ENCODE data around the gene SPDYE18. TPM values are rescaled to one million over a fixed set of nuclear protein-coding genes. Genes with fewer than 3 reads are reported as not detected.
"Not testable (repeated sequence)": the region's sequence is repeated elsewhere in the genome, so short reads cannot be mapped to it uniquely, and the experiment has no call there.

SPDYE18 gene, protein sequence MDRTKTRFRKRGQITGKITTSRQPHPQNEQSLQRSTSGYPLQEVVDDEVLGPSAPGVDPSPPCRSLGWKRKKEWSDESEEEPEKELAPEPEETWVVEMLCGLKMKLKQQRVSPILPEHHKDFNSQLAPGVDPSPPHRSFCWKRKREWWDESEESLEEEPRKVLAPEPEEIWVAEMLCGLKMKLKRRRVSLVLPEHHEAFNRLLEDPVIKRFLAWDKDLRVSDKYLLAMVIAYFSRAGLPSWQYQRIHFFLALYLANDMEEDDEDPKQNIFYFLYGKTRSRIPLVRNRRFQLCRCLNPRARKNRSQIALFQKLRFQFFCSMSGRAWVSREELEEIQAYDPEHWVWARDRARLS
- 0.60 TPM for total RNA-seq

GRCh38 chr7:77062557-77062956 lies at the start of gene SPDYE18:
Gene SPDYE18 (minus strand): TSS chr7:77062558. CDS start chr7:77060512, 2,046 bp downstream.
- not testable (repeated sequence) for DNase-seq (ENCODE audit: low spot score); ATAC-seq

DNA sequence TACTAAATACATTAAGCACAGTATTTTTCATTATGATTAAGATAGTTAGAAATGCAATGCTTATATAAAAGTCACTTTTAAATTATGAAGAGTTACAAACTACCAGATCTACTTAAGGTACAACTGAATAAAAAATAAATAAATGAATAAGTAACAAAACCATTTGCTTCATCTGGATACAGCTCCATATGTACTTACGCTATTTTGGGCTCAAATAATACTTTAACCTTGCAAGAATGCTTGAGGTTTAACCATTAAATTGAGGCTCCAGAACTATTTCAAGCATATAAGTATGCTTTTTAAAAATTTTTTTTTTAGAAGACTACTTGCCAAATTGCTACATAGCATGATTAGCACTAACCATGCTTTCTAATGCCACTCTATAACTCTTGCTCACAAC lies 46.0 kb upstream of the SPDYE18 start:
- DNase-seq (ENCODE audit: low spot score); ATAC-seq: not testable (repeated sequence)

GRCh38 chr7:77107659-77108058 lies 45.3 kb upstream of the SPDYE18 start:
- DNase-seq (ENCODE audit: low spot score): not testable (repeated sequence)
- peak; percentile 76 for ATAC-seq

- not testable (repeated sequence) for ATAC-seq; DNase-seq (ENCODE audit: low spot score)
Observed at GRCh38 chr7:77105904-77106303, 43.5 kb upstream of the SPDYE18 start.

- not testable (repeated sequence) for DNase-seq (ENCODE audit: low spot score); ATAC-seq
Observed at GRCh38 chr7:77102671-77103070, 40.3 kb upstream of the SPDYE18 start.

DNA sequence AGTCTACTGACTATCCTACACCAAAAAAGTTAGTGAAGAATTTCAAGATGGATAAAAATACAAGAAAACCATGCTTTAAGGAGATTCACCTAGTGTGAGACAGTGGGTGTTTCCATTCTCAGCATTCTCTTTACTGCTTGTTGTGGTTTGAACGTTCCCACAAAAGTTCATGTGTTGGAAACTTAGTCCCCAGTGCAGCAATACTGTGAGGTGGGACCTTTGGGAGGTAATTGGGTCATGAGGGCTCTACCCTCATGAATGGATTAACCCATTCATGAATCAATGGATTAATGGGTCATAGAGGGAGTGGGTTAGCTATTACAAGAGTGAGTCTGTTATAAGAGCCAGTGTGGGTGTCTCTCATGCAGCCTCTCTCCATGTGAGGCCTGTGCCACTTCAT lies 38.8 kb upstream of the SPDYE18 start:
- peak; percentile 11 for ATAC-seq
- not testable (repeated sequence) for DNase-seq (ENCODE audit: low spot score)

- not testable (repeated sequence) for ATAC-seq; DNase-seq (ENCODE audit: low spot score)
Observed at GRCh38 chr7:77100501-77100900, 38.1 kb upstream of the SPDYE18 start.

DNA sequence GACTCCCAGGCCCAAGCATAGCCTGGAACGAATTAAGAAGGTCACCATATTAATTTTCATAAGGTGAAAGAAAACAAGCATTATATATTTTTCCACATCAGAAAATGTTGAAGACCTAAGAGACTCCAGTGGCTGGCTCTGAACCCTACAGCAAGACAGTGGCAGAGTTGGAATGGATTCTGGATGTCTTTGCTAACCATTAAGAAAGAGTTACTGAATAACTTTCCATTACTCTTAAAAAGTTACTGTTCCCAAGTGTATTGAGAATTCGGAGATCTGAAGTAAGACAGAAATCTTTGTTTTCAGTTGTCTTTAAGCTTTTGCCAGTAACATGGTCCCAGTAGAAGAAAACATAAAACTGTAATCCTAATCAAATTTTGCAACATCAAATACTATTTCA lies 29.9 kb upstream of the SPDYE18 start:
- not testable (repeated sequence) for ATAC-seq; DNase-seq (ENCODE audit: low spot score)

GRCh38 chr7:77082192-77082591 lies 19.8 kb upstream of the SPDYE18 start:
- not testable (repeated sequence) for ATAC-seq; DNase-seq (ENCODE audit: low spot score)

DNA sequence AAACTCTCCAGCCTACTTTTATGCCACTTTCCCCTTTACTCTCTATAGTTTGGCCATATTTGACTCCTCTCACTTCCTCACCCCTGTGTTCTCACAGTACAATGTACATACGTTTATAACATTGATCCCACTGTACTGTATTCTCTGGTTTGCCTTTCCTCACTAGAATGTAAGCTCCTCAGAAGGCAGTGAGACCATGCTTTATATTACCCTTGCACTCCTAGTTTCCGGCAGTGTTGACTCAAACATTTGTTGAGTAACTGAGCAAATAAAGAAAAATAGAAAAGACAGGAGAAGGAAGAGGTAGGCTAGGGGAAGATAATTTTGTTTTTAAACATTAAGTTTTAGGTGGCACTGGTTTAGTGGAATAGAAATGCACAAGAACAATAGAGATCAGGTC lies 17.9 kb upstream of the SPDYE18 start:
- ATAC-seq: peak; percentile 70
- not testable (repeated sequence) for DNase-seq (ENCODE audit: low spot score)

DNA sequence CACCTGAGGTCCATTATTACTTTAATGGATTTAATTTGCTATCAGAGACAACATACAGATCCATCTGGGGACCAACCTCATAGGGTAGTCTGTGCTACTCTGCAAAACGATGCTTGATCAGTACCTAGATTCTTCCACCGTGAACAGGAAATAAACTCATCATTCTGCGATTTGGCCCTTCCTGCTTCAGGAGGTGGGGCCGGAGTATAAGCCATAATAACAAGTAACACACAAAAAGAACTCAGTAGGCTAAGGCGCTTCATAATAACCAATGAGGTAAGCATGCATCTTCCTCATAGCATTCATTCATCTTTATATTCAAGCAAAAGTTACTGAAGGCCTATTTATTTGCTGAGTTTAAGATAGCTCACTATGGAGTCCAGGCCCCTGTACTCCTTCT lies 17.3 kb upstream of the SPDYE18 start:
- not testable (repeated sequence) for ATAC-seq; DNase-seq (ENCODE audit: low spot score)

DNA sequence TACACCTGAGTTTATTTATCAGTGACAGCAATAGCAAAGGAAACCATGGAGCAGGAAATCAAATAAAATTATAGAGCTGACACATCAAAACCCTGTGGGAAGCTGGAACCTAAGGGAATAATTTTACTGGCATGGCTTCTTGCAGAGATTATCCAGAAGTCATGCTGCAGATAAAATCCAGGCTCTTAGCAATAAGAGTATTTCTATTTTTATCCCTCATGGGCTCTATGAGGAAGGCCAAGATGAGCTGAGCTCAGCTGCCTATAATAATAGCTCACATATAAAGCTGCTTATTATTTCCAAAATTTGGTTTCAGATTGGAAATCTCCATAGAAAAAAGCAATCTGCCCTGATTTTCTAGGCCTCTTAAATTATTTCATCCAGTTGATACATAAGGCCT lies 16.8 kb upstream of the SPDYE18 start:
- not testable (repeated sequence) for ATAC-seq; DNase-seq (ENCODE audit: low spot score)

DNA sequence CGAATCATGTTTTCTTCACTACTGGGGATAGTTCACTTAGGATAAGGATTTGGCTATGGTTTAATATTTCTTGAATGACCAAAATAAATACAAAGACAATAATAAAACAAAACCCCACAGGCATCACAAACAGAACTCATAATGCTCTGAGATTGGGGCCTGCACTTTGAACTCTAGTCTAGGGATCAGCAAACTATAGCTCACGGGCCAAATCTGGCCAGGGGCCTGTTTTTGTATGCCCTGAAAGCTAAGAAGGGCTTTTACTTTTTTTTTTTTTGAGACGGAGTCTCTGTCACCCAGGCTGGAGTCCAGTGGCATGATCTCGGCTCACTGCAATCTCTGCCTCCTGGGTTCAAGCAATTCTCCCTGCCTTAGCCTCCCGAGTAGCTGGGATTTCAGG lies 14.7 kb upstream of the SPDYE18 start:
- peak; percentile 90 for ATAC-seq
- peak; percentile 56 for DNase-seq (ENCODE audit: low spot score)

- not testable (repeated sequence) for ATAC-seq; DNase-seq (ENCODE audit: low spot score)
Observed at GRCh38 chr7:77074786-77075396, 12.5 kb upstream of the SPDYE18 start.

DNA sequence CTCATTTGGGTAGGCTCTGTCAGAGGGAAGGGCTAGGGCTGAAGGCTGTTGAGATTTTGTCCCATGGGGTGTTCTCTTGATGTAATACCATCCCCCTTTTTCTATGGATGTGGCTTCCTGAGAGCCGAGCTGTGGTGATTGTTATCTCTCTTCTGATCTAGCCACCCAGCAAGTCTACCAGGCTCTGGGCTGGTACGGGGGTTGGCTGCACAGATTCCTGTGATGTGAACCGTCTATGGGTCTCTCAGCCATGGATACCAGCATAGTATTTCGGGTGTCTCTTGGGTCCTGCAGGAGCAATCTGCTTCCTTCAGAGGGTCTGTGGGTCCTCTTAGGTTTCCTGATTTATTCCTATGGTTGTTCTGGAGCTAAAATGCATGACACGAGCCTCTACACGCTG lies 8.8 kb upstream of the SPDYE18 start:
- ATAC-seq; DNase-seq (ENCODE audit: low spot score): not testable (repeated sequence)

- ATAC-seq: peak; percentile 24
- not testable (repeated sequence) for DNase-seq (ENCODE audit: low spot score)
Observed at GRCh38 chr7:77065869-77066268, 3.5 kb upstream of the SPDYE18 start.

DNA sequence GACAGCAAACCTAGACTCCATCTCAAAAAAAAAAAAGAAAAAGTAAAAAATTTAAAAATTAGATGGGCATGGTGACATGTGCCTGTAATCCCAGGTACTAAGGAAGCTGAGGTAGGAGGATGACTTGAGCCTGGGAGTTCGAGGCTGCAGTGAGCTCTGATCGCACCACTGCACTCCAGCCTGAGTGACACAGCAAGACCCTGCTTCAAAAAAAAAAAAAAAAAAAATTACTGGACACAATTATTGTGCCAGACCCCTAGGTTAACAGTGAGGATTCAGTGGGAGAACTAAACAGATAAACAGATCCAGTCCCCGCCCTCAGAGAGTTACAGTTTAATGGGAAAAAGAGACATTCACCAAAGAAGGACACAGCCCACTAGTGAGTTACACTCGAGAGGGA lies 1.4 kb upstream of the SPDYE18 start:
- not testable (repeated sequence) for ATAC-seq

DNA sequence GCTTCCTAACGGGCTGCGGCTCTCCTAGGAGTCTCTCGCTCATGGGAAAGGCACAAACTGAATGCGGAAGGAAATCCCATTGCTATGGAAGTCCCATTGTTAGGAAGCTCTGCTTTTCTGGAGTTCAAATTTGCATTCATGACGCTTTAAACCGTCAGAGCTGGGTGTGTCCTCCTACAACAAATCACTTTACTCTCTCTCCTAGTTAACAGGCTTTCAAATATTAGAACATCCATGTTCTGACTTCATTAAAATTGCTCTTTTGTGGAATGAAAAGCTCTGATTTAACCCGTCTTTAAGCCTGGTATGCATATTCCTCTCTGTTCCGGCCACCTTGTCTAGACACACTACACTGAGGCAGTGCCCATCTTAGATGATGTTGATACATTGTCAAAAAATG lies 30.1 kb downstream of the SPDYE18 start, which contains the start of gene SPDYE17:
SPDYE17 (minus strand) TSS at position 101 of the 400 bp plus-strand sequence. CDS start 1,791 bp downstream, outside the sequence.
- not testable (repeated sequence) for DNase-seq (ENCODE audit: low spot score); ATAC-seq

More for the DNA sequence above, 1.4 kb upstream of the SPDYE18 start:
- not testable (repeated sequence) for DNase-seq (ENCODE audit: low spot score)

- DNase-seq (ENCODE audit: low spot score); ATAC-seq: not testable (repeated sequence)
Observed at GRCh38 chr7:77026349-77026748, 36.0 kb downstream of the SPDYE18 start.

DNA sequence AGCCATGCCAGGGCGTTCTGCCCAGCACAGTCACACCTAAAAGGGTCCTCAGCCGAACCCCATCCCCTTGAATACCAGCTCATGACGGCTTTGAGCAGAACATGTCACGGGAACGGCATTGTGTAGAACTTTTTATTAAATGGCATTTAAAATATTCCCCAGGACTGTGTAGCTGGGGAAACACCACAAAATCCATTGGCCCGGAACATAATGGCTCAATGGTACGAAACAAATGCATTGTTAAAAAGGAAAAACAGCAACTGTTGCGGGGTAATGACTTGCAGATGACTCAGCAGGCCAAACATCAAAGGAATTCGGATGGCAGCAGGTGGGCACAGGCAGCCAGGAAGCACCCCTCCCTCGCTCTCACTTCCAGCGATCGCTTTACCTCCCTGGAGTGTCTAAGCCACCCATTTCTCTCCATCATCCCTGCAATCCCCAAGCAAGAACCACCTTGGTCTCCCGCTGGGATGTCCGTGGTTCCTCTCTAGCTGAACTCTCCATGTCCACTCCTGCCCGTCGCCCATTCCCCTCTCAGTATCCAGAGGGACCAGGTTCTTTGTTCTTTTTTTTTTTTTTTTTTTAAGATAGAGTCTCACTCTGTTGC lies 52.2 kb downstream of the SPDYE18 start:
- ATAC-seq; DNase-seq (ENCODE audit: low spot score): not testable (repeated sequence)

DNA sequence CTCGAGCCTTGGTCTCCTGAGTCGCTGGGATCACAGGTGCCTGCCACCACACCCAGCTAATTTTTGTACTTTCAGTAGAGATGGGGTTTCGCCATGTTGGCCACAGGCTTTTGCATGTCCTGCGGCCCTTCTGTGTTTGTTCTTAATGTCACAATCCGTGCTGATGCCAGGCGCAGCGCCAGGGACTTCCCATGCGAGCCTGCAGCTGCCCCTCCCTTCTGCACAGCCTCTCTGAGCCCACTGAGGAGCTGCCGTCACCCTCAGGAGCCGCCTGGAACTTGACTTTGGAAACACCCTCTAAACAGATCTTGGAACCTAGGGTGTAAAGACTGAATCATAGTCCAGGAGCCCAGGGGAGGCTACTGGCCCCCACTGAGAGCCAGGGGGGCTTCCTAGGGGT lies 54.4 kb downstream of the SPDYE18 start:
- ATAC-seq (peak; percentile 71), DNase-seq (ENCODE audit: low spot score) (peak; percentile 97)
